ENCODE data around the gene PRKCA. TPM values are rescaled to one million over a fixed set of nuclear protein-coding genes. Genes with fewer than 3 reads are reported as not detected.
"Not testable (repeated sequence)": the region's sequence is repeated elsewhere in the genome, so short reads cannot be mapped to it uniquely, and the experiment has no call there.

PRKCA gene
- total and polyA plus RNA-seq, 4 experiments from 2014 or later = 1.1 to 107 (median 56.1) TPM

DNA sequence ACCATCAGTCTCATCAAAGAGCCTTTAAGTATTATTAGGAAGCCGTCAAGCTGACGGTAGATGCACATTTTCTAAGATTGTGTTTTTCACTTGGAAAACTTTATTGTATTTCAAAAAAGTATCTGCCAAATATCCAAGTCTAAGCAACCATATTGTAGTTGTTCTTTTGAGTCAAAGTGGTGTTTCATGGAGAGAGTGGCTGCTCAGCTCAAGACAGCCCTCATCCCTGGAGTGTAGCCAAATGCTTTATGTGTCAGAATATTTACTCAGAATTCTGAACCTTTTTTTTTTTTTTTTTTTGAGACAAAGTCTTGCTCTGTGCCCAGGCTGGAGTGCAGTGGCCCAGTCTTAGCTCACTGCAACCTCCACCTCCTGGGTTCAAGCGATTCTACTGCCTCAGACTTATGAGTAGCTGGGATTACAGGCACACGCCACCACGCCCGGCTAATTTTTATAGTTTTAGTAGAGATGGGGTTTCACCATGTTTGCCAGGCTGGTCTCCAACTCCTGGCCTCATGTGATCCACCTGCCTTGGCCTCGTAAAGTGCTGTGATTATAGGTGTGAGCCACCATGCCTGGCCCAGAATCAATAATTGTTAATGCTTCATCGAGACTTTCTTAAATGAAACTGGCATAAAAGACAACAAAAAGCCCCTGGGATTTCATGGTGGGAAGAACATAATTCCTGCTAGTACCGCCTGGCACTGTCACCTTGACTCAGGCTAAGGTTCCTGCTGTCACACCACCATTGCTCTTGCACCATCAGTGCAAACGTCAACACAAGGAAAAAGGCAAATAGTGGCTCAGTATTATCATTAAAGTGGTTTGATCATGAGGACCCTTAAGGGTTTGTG, 45.5 kb downstream of the PRKCA start:
- peaks cover 62% of the 10 kb centered on the region for H3K4me1 ChIP-seq (ENCODE audit: insufficient read depth, low read length)
- no peak for DNase-seq
- intact Hi-C loops (cut with micrococcal nuclease) = no loop called here
- H3K36me3 Mint-ChIP-seq = peaks cover 0 to 10% of the 10 kb centered on the region in 2 donors
- H3K27me3 ChIP-seq (ENCODE audit: insufficient read depth, low read length) = no peaks in the 10 kb centered on the region
- H3K9me3 Mint-ChIP-seq = no peaks in the 10 kb centered on the region
- H3K4me3 Mint-ChIP-seq = peak overlapping the region in 1 of 8 donors; percentile 34
- H3K4me1 Mint-ChIP-seq = peaks cover 32 to 72% (median 57%) of the 10 kb centered on the region in 4 donors
- no peak overlapping the region for H3K27ac ChIP-seq (ENCODE audit: low read depth, low read length)
- H3K27ac Mint-ChIP-seq = no peak overlapping the region
- ChIA-PET POLR2A (ENCODE audit: partially characterized antibody) (interaction anchor here (0.9 kb wide), 1 partner anchor 49 kb away, joined by 3 read pairs; no protein-coding TSS in a partner anchor), CTCF (ENCODE audit: partially characterized antibody) (interaction anchor here (1.7 kb wide), 1 partner anchor 40 kb away, joined by 4 read pairs; no protein-coding TSS in a partner anchor)
- no peak overlapping the region for H3K4me3 ChIP-seq (ENCODE audit: low read length in 2 of 2)
- no peaks in the 10 kb centered on the region for H3K9me3 ChIP-seq (ENCODE audit: control insufficient read depth in 1 of 2, low read length in 2 of 2)
- H3K36me3 ChIP-seq (ENCODE audit: insufficient read depth, low read length) = no peaks in the 10 kb centered on the region
- no peaks in the 10 kb centered on the region for H3K27me3 Mint-ChIP-seq

DNA sequence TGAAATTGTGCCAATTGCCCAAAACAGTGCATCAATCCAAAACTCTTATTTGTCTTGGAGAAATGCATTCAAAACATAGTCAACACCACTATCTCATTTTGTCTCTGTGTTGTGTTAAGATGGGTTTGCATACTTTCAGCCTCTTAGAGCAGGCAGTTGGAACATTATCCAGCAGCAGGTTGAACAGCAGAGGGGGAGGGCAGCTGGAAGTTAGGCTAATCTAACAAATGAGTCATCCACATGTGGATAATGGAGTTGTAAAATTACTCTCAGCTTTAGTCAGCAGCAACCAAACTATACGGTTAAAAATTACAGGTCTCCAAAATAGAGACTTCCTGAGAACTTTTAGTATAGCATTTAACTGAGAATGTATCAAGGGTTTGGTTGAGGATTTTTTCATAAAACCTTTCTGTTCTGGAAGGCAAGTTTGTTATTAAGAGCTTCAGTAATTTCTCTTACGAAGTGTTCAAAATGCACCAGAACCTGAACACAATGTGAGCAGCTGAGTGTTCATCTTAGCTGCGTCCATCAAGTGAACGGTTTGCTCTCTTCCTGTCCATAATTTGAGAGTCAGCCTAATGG, 46.3 kb downstream of the PRKCA start:
- POLR2A ChIA-PET (ENCODE audit: partially characterized antibody) = no interaction called here
- Histone ChIP-seq H3K27me3 (ENCODE audit: insufficient read depth, low read length) (no peaks in the 10 kb centered on the region), H3K36me3 (ENCODE audit: insufficient read depth, low read length) (no peaks in the 10 kb centered on the region), H3K9me3 (ENCODE audit: control insufficient read depth in 1 of 2, low read length in 2 of 2) (no peaks in the 10 kb centered on the region), H3K4me1 (ENCODE audit: insufficient read depth, low read length) (peaks cover 64% of the 10 kb centered on the region), H3K4me3 (ENCODE audit: low read length in 2 of 2) (no peak overlapping the region), H3K27ac (ENCODE audit: low read depth, low read length) (no peak overlapping the region)
- H3K27ac Mint-ChIP-seq = peak overlapping the region in 1 of 7 donors; percentile 3
- H3K27me3 Mint-ChIP-seq = no peaks in the 10 kb centered on the region
- H3K4me1 Mint-ChIP-seq = peaks cover 30 to 73% (median 59%) of the 10 kb centered on the region in 4 donors
- CTCF ChIA-PET (ENCODE audit: partially characterized antibody) = no interaction called here
- peak overlapping the region in 1 of 8 donors; percentile 34 for H3K4me3 Mint-ChIP-seq
- intact Hi-C loops (cut with micrococcal nuclease) = no loop called here
- peaks cover 0 to 4% of the 10 kb centered on the region in 2 donors for H3K36me3 Mint-ChIP-seq
- no peak for DNase-seq
- H3K9me3 Mint-ChIP-seq = no peaks in the 10 kb centered on the region

DNA sequence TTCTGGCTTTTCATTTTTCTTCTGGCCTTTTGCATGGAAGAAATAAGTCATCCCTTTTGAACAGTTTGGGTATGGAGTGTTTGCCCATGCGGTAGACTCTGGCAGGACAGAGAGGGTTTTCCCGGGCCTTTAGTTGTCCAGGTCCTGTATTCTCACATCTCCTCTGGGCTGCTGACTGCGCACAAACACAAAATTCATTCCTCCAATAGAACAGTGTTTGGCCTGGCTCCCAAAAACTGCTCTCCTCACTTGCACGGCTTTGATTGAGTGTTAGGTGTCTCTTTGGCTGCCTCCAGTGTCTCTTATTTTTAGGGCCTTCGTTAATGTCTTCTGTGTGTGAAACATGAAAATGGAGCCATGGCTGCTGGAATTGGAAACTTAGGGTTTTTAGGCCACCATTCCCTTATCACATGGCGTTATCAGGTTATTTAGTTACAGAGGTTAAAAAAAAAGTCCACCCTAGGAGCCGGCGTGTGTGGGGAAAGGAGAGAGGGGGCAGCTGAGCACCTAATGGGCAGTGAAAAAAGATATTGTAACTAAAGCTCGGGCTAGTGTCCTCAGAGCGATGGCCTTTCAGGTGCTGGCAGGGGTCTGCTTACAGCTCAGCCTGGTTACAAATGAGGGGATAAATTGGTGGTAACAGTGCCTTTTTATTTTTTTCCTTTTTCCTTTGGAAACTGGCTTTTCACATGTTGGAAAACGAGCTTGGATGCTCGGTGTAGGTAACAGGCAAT, 47.3 kb downstream of the PRKCA start:
- no peak for DNase-seq
- Histone ChIP-seq H3K9me3 (ENCODE audit: control insufficient read depth in 1 of 2, low read length in 2 of 2) (no peaks in the 10 kb centered on the region), H3K27ac (ENCODE audit: low read depth, low read length) (no peak overlapping the region), H3K27me3 (ENCODE audit: insufficient read depth, low read length) (no peaks in the 10 kb centered on the region), H3K36me3 (ENCODE audit: insufficient read depth, low read length) (no peaks in the 10 kb centered on the region), H3K4me1 (ENCODE audit: insufficient read depth, low read length) (peaks cover 67% of the 10 kb centered on the region), H3K4me3 (ENCODE audit: low read length in 2 of 2) (no peak overlapping the region)
- H3K27ac Mint-ChIP-seq = peak overlapping the region in 2 of 7 donors; percentile 7 to 36
- intact Hi-C loops (cut with micrococcal nuclease) = no loop called here
- H3K9me3 Mint-ChIP-seq = no peaks in the 10 kb centered on the region
- POLR2A ChIA-PET (ENCODE audit: partially characterized antibody) = no interaction called here
- CTCF ChIA-PET (ENCODE audit: partially characterized antibody) = no interaction called here
- H3K4me3 Mint-ChIP-seq = no peak overlapping the region
- H3K4me1 Mint-ChIP-seq = peaks cover 34 to 80% (median 67%) of the 10 kb centered on the region in 4 donors
- no peaks in the 10 kb centered on the region for H3K27me3 Mint-ChIP-seq
- H3K36me3 Mint-ChIP-seq = peaks cover 1 to 6% of the 10 kb centered on the region in 2 donors

GRCh38 chr17:66350576-66350975, 48.2 kb downstream of the PRKCA start:
- DNase-seq; H3K27me3 ChIP-seq (ENCODE audit: insufficient read depth, low read length); H3K4me3 ChIP-seq (ENCODE audit: low read length in 2 of 2); POLR2A ChIA-PET (ENCODE audit: partially characterized antibody); intact Hi-C loops (cut with micrococcal nuclease); CTCF ChIA-PET (ENCODE audit: partially characterized antibody); H3K36me3 ChIP-seq (ENCODE audit: insufficient read depth, low read length); H3K9me3 Mint-ChIP-seq; H3K27me3 Mint-ChIP-seq; H3K36me3 Mint-ChIP-seq; H3K9me3 ChIP-seq (ENCODE audit: control insufficient read depth in 1 of 2, low read length in 2 of 2); H3K27ac ChIP-seq (ENCODE audit: low read depth, low read length): not testable (repeated sequence)
- peaks cover 38 to 79% (median 68%) of the 10 kb centered on the region in 4 donors for H3K4me1 Mint-ChIP-seq
- peak overlapping the region in 1 of 7 donors; percentile 29 for H3K27ac Mint-ChIP-seq
- peak overlapping the region in 2 of 8 donors; percentile 11 to 36 for H3K4me3 Mint-ChIP-seq
- H3K4me1 ChIP-seq (ENCODE audit: insufficient read depth, low read length) = peaks cover 61% of the 10 kb centered on the region

DNA sequence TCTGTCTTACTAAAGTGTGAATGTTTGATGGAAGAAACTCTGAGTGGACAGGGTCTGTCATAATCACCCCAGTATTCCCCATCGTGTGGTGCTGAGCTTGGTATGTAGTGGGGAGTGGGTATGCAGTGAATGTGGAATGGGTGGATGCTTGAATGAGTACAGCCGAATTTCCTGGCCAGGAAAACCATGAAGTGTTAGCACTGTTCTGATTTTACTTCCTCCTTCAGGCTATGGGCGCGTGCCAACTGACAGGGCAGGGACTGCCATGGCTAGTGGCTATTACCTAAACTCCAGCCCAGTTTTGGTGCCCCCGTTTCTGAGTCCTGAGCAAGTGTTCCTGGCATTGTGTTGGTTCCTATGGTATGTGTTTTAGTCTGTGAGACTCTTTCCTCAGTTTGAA, 48.6 kb downstream of the PRKCA start:
- ChIA-PET CTCF (ENCODE audit: partially characterized antibody) (no interaction called here), POLR2A (ENCODE audit: partially characterized antibody) (no interaction called here)
- DNase-seq = no peak
- Mint-ChIP-seq H3K9me3 (no peaks in the 10 kb centered on the region), H3K4me3 (peak overlapping the region in 3 of 8 donors; percentile 2 to 36 (median 11)), H3K27ac (peak overlapping the region in 2 of 7 donors; percentile 4 to 86), H3K27me3 (no peaks in the 10 kb centered on the region), H3K4me1 (peaks cover 38 to 79% (median 68%) of the 10 kb centered on the region in 4 donors), H3K36me3 (peaks cover 3 to 5% of the 10 kb centered on the region in 2 donors)
- H3K27me3 ChIP-seq (ENCODE audit: insufficient read depth, low read length) = no peaks in the 10 kb centered on the region
- no peaks in the 10 kb centered on the region for H3K36me3 ChIP-seq (ENCODE audit: insufficient read depth, low read length)
- peaks cover 60% of the 10 kb centered on the region for H3K4me1 ChIP-seq (ENCODE audit: insufficient read depth, low read length)
- H3K27ac ChIP-seq (ENCODE audit: low read depth, low read length) = no peak overlapping the region
- no peaks in the 10 kb centered on the region for H3K9me3 ChIP-seq (ENCODE audit: control insufficient read depth in 1 of 2, low read length in 2 of 2)
- intact Hi-C loops (cut with micrococcal nuclease) = no loop called here
- no peak overlapping the region for H3K4me3 ChIP-seq (ENCODE audit: low read length in 2 of 2)

DNA sequence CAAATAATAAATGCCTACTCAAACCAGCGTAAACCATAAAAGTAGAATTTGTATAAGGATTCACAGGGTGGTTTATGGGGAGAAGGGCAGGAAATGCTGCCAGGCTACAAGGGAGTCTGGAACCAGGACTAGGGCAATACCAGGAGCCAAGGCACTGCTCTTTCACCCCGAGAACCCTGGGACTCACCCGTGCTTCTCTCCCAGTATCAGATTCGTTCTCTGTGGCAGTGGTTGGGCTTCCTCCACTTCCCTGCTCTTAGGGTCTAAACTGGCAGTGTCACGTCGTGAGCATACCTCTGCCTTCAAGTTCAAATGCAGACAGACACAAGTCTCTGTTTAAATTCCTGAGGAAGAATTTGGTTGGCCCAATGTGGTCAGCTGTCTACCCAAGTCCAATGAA, 49.3 kb downstream of the PRKCA start:
- Histone ChIP-seq H3K9me3 (ENCODE audit: control insufficient read depth in 1 of 2, low read length in 2 of 2) (no peaks in the 10 kb centered on the region), H3K4me1 (ENCODE audit: insufficient read depth, low read length) (peaks cover 60% of the 10 kb centered on the region), H3K4me3 (ENCODE audit: low read length in 2 of 2) (no peak overlapping the region), H3K27ac (ENCODE audit: low read depth, low read length) (no peak overlapping the region), H3K27me3 (ENCODE audit: insufficient read depth, low read length) (no peaks in the 10 kb centered on the region), H3K36me3 (ENCODE audit: insufficient read depth, low read length) (no peaks in the 10 kb centered on the region)
- Mint-ChIP-seq H3K9me3 (no peaks in the 10 kb centered on the region), H3K27me3 (no peaks in the 10 kb centered on the region), H3K27ac (no peak overlapping the region), H3K4me3 (peak overlapping the region in 1 of 8 donors; percentile 73), H3K4me1 (peaks cover 38 to 80% (median 69%) of the 10 kb centered on the region in 4 donors), H3K36me3 (peaks cover 3 to 5% of the 10 kb centered on the region in 2 donors)
- CTCF ChIA-PET (ENCODE audit: partially characterized antibody) = no interaction called here
- intact Hi-C loops (cut with micrococcal nuclease) = no loop called here
- no peak for DNase-seq
- POLR2A ChIA-PET (ENCODE audit: partially characterized antibody) = interaction anchor here (1.1 kb wide), 1 partner anchor 19 kb away, joined by 3 read pairs; no protein-coding TSS in a partner anchor

- no peak overlapping the region for H3K27ac ChIP-seq (ENCODE audit: low read depth, low read length)
- H3K4me1 ChIP-seq (ENCODE audit: insufficient read depth, low read length) = peaks cover 58% of the 10 kb centered on the region
- POLR2A ChIA-PET (ENCODE audit: partially characterized antibody) = no interaction called here
- no peak overlapping the region for H3K4me3 Mint-ChIP-seq
- peaks cover 36 to 84% (median 70%) of the 10 kb centered on the region in 4 donors for H3K4me1 Mint-ChIP-seq
- H3K9me3 Mint-ChIP-seq = no peaks in the 10 kb centered on the region
- H3K9me3 ChIP-seq (ENCODE audit: control insufficient read depth in 1 of 2, low read length in 2 of 2) = no peaks in the 10 kb centered on the region
- intact Hi-C loops (cut with micrococcal nuclease) = no loop called here
- no peaks in the 10 kb centered on the region for H3K27me3 ChIP-seq (ENCODE audit: insufficient read depth, low read length)
- no peaks in the 10 kb centered on the region for H3K36me3 ChIP-seq (ENCODE audit: insufficient read depth, low read length)
- CTCF ChIA-PET (ENCODE audit: partially characterized antibody) = no interaction called here
- H3K27me3 Mint-ChIP-seq = no peaks in the 10 kb centered on the region
- H3K36me3 Mint-ChIP-seq = peaks cover 3 to 5% of the 10 kb centered on the region in 2 donors
- DNase-seq = no peak
- H3K4me3 ChIP-seq (ENCODE audit: low read length in 2 of 2) = no peak overlapping the region
- peak overlapping the region in 2 of 7 donors; percentile 8 to 18 for H3K27ac Mint-ChIP-seq
Observed at GRCh38 chr17:66353937-66354401, 51.6 kb downstream of the PRKCA start.

Measured in CD4-positive, alpha-beta memory T cell (primary cell).